IMR-90 (cell line): ENCODE results near the gene MYBPH. TPM values are rescaled to one million over a fixed set of nuclear protein-coding genes. Genes with fewer than 3 reads are reported as not detected.

Experiments used
- ATAC-seq: fragments of 200-7000 bp; cut with Tn5 transposase; 2 replicates; pipeline ENCODE4 v1.9.1; 2020; ENCODE audit warnings: low read depth, mild to moderate bottlenecking, moderate library complexity
- BruUV-seq: library from RNA; stranded (reverse); fragments of 400-500 nt; replicated peaks from 2 replicates; lab custom pipeline; 2021; lab: Mats Ljungman, UMichigan
- CTCF ChIA-PET: fragments of 300-600 bp; formaldehyde crosslinking; extraction: SDS; loops from one replicate; lab custom pipeline; 2021; ENCODE audit warnings: antibody characterized with exemption; lab: Yijun Ruan, JAX
- POLR2A ChIA-PET: fragments of 300-600 bp; sonication (Branson Sonifier 250); formaldehyde crosslinking; loops from one replicate; lab custom pipeline; 2022; ENCODE audit warnings: antibody characterized with exemption; ENCODE audit not compliant: unreplicated experiment; lab: Charles Lee
- DNase-seq: peaks from one replicate; pipeline ENCODE4 v3.0.0; 2013
- H2AFZ ChIP-seq: replicated peaks from 2 replicates; pipeline ENCODE3; 2013; ENCODE audit warnings: low read length, mild to moderate bottlenecking; ENCODE audit not compliant: poor library complexity
- H2AK5ac ChIP-seq: 2 replicates; pipeline ENCODE4 v1.6.1; 2013; ENCODE audit warnings: low read depth, low read length, inconsistent platforms
- H2AK9ac ChIP-seq: replicated peaks from 2 replicates; pipeline ENCODE3; 2013; ENCODE audit warnings: mild to moderate bottlenecking, low read depth, low read length, moderate library complexity; ENCODE audit not compliant: poor library complexity
- H2BK120ac ChIP-seq: 2 replicates; pipeline ENCODE4 v1.6.1; 2013; ENCODE audit warnings: low read depth, low read length, inconsistent platforms
- H2BK15ac ChIP-seq: 3 replicates; pipeline ENCODE4 v1.6.1; 2013; ENCODE audit warnings: low read depth, low read length, inconsistent platforms
- H2BK20ac ChIP-seq: 2 replicates; pipeline ENCODE4 v1.6.1; 2013; ENCODE audit warnings: low read depth, mild to moderate bottlenecking, inconsistent platforms, low read length, moderate library complexity
- H2BK5ac ChIP-seq: 2 replicates; pipeline ENCODE4 v1.6.1; 2013; ENCODE audit warnings: mild to moderate bottlenecking, low read depth, low read length, inconsistent platforms; ENCODE audit not compliant: poor library complexity, severe bottlenecking
- H3K14ac ChIP-seq: replicated peaks from 2 replicates; pipeline ENCODE4 v1.6.1; 2013; ENCODE audit warnings: low read depth, low read length, inconsistent platforms
- H3K18ac ChIP-seq: 2 replicates; pipeline ENCODE4 v1.6.1; 2013; ENCODE audit warnings: low read depth, low read length, control low read depth
- H3K23ac ChIP-seq: 2 replicates; pipeline ENCODE4 v1.6.1; 2013; ENCODE audit warnings: low read depth, low read length, inconsistent platforms
- H3K27ac ChIP-seq: 2 replicates; pipeline ENCODE4 v1.5.1; 2013; ENCODE audit warnings: mild to moderate bottlenecking, control low read depth, low read length; ENCODE audit not compliant: insufficient read depth
- H3K27me3 ChIP-seq: 2 replicates; pipeline ENCODE4 v1.6.1; 2013; ENCODE audit warnings: low read length; ENCODE audit not compliant: control insufficient read depth, insufficient read depth
- H3K36me3 ChIP-seq: 2 replicates; pipeline ENCODE4 v1.6.1; 2013; ENCODE audit warnings: low read length, mixed read lengths; ENCODE audit not compliant: control insufficient read depth, insufficient read depth
- H3K4ac ChIP-seq: 2 replicates; pipeline ENCODE4 v1.6.1; 2013; ENCODE audit warnings: low read depth, low read length, inconsistent platforms
- H3K4me1 ChIP-seq: 2 replicates; pipeline ENCODE4 v1.6.1; 2013; ENCODE audit warnings: low read length, mixed read lengths; ENCODE audit not compliant: control insufficient read depth, insufficient read depth
- H3K4me2 ChIP-seq: 2 replicates; pipeline ENCODE4 v1.6.1; 2013; ENCODE audit warnings: low read depth, mild to moderate bottlenecking, control low read depth, low read length, moderate library complexity
- H3K4me3 ChIP-seq: 2 replicates; pipeline ENCODE4 v1.5.1; 2013; ENCODE audit warnings: low read depth, mild to moderate bottlenecking, control low read depth, low read length, moderate library complexity; ENCODE audit not compliant: insufficient read depth
- H3K56ac ChIP-seq: 2 replicates; pipeline ENCODE4 v1.6.1; 2013; ENCODE audit warnings: low read length, inconsistent platforms; ENCODE audit not compliant: insufficient read depth; ENCODE audit errors: extremely low read depth
- H3K79me1 ChIP-seq, 2 experiments: 2 replicates each; pipeline ENCODE4 v1.6.1; 2013; ENCODE audit warnings: low read length in 2 of 2, inconsistent platforms in 1 of 2, low read depth in 1 of 2
- H3K9ac ChIP-seq: 2 replicates; pipeline ENCODE4 v1.6.1; 2013; ENCODE audit warnings: low read depth, low read length, control low read depth
- H3K9me1 ChIP-seq: 2 replicates; pipeline ENCODE4 v1.6.1; 2013; ENCODE audit warnings: low read length, inconsistent platforms; ENCODE audit not compliant: insufficient read depth
- H3K9me3 ChIP-seq: 2 replicates; pipeline ENCODE4 v1.6.1; 2013; ENCODE audit warnings: low read length; ENCODE audit not compliant: control insufficient read depth, insufficient read depth
- H4K20me1 ChIP-seq: 2 replicates; pipeline ENCODE4 v1.6.1; 2013; ENCODE audit warnings: low read length, inconsistent platforms; ENCODE audit not compliant: insufficient read depth
- H4K5ac ChIP-seq: 2 replicates; pipeline ENCODE4 v1.6.1; 2013; ENCODE audit warnings: mild to moderate bottlenecking, low read depth, low read length, control low read depth
- H4K8ac ChIP-seq, 2 experiments: 2 replicates each; pipeline ENCODE4 v1.6.1; 2013; ENCODE audit warnings: low read depth in 2 of 2, low read length in 2 of 2, control low read depth in 1 of 2, inconsistent platforms in 1 of 2
- H4K91ac ChIP-seq: 2 replicates; pipeline ENCODE4 v1.6.1; 2013; ENCODE audit warnings: low read depth, low read length, inconsistent platforms; ENCODE audit not compliant: insufficient read depth
- BHLHE40 ChIP-seq: fragments of 150-350 bp; IDR thresholded peaks from 2 replicates; pipeline ENCODE4 v1.6.1; 2016; ENCODE audit warnings: mild to moderate bottlenecking, low read depth, low read length
- CEBPB ChIP-seq: IDR thresholded peaks from 2 replicates; pipeline ENCODE4 v1.6.1; 2012; ENCODE audit warnings: low read depth, low read length, improper control_type of control experiment
- FOS ChIP-seq: fragments of 150-350 bp; IDR thresholded peaks from 2 replicates; pipeline ENCODE4 v1.6.1; 2016; ENCODE audit warnings: low read depth, low read length
- MAFK ChIP-seq: IDR thresholded peaks from 2 replicates; pipeline ENCODE4 v1.6.1; 2012; ENCODE audit warnings: low read depth, low read length, improper control_type of control experiment
- MAZ ChIP-seq: IDR thresholded peaks from 2 replicates; pipeline ENCODE4 v1.6.1; 2012; ENCODE audit warnings: low read depth, mild to moderate bottlenecking, low read length, improper control_type of control experiment, moderate library complexity, borderline replicate concordance
- MXI1 ChIP-seq: IDR thresholded peaks from 2 replicates; pipeline ENCODE4 v1.6.1; 2012; ENCODE audit warnings: low read depth, mild to moderate bottlenecking, low read length, moderate library complexity, borderline replicate concordance
- NFE2L2 ChIP-seq: fragments of 150-350 bp; IDR thresholded peaks from 2 replicates; pipeline ENCODE4 v1.6.1; 2016; ENCODE audit warnings: low read depth, mild to moderate bottlenecking, low read length
- POLR2A ChIP-seq: IDR thresholded peaks from 2 replicates; pipeline ENCODE4 v1.6.1; 2012; ENCODE audit warnings: mild to moderate bottlenecking, low read depth, low read length
- RAD21 ChIP-seq: IDR thresholded peaks from 2 replicates; pipeline ENCODE4 v1.6.1; 2012; ENCODE audit warnings: low read length, improper control_type of control experiment
- RFX5 ChIP-seq: IDR thresholded peaks from 2 replicates; pipeline ENCODE4 v1.8.0; 2012; ENCODE audit warnings: low read depth, mild to moderate bottlenecking, low read length, moderate library complexity
- SMC3 ChIP-seq: fragments of 150-350 bp; IDR thresholded peaks from 2 replicates; pipeline ENCODE4 v1.6.1; 2016; ENCODE audit warnings: low read depth, mild to moderate bottlenecking, antibody characterized with exemption, low read length, moderate library complexity
- WGBS, 2 experiments: methylation state at CpG; one replicate each; pipeline versions ENCODE4 v1.1.5 to v1.1.7; 2013; ENCODE audit warnings: missing lambda C conversion rate in 2 of 2; ENCODE audit not compliant: insufficient read length in 1 of 2; ENCODE audit errors: extremely low coverage in 2 of 2; 5-methylcytosine and 5-hydroxymethylcytosine counted together
- dilution Hi-C: fragments of 300-500 bp; cut with HindIII; formaldehyde crosslinking; loops from one replicate; pipeline ENCODE4 v1.14.3; 2018; ENCODE audit warnings: low sequenced_read_pairs; ENCODE audit not compliant: unreplicated experiment
- in situ Hi-C: fragments of 300-500 bp; cut with MboI; formaldehyde crosslinking; loops from 3 replicates; pipeline ENCODE4 v1.14.3; 2019; ENCODE audit warnings: low sequenced_read_pairs, inconsistent platforms, mixed read lengths
- intact Hi-C: fragments of 100-400 bp; cut with micrococcal nuclease; formaldehyde crosslinking; loops from 2 replicates; pipeline ENCODE4 v1.10.0; 2022
- polyA plus RNA-seq, 3 experiments: library from polyadenylated mRNA; depleted of rRNA; stranded (reverse); fragments of >200 nt; gene quantifications; 2 replicates each; pipeline ENCODE4 v1.2.3, GENCODE V29; 2012; ENCODE audit warnings: low replicate concordance in 1 of 3
- total RNA-seq: library from RNA; depleted of rRNA; stranded (reverse); fragments of >200 nt; gene quantifications from 2 replicates; pipeline ENCODE4 v1.2.3, GENCODE V29; 2012
- TF ChIP-seq, protein P1 (sequence below): fragments of 150-350 bp; IDR thresholded peaks from 2 replicates; pipeline ENCODE4 v1.6.1; 2017; ENCODE audit warnings: mild to moderate bottlenecking, antibody characterized with exemption, low read length, low read depth
- TF ChIP-seq, protein P2 (sequence below): fragments of 150-350 bp; IDR thresholded peaks from 2 replicates; pipeline ENCODE4 v1.6.1; 2016; ENCODE audit warnings: low read depth, mild to moderate bottlenecking, low read length, moderate library complexity, borderline replicate concordance
- TF ChIP-seq, protein P3 (sequence below): conservative IDR thresholded peaks from 2 replicates; pipeline ENCODE4 v1.5.1; 2012; ENCODE audit warnings: mild to moderate bottlenecking, low read depth, low read length, improper control_type of control experiment

MYBPH gene
- total and polyA plus RNA-seq, 2 of the 4 experiments (the other 2 are of a cell fraction), result not detected

DNA sequence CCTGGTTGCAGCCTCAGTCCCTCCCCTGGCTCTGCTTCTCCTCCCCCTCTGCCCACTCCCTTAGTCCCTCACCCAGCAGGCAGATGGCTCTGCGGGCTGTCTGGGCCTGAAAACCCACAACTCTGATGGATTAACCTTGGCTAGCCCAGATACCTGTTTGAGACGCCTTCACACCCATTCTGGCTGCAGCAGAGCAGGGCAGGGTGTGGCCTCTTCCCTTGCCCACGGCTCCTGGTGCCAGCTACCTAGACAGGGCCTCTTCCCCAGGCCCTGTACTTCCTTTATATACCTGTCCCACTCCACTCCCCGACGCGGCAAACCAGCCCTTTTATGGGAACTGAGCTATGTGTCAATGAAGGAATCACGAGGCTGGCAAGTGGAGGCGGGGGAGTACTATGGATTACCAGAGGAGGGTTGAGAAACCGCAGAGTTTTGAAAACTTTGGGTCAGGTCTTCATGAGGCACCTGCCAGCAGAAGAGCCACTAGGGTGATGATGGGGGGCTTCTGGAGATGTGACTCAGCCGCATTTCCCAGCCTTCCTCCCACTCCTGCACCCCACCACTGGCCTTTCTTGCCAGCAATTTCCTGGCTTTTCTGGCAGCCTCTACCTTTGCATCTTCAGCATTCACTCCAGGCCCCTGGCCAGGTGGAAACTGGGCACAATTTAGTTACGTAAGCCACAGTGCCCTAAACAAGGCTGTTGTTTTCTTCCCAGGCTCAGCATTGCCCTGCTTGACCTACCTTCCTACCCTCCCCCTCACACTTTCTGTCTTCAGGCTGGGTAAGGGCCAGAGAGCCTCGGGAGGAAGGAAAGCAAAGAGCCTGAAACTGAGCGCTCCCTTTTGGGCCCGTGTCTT is 11.0 kb upstream of the MYBPH start, which contains the start of gene CHI3L1:
CHI3L1 (minus strand) TSS at position 259 of the 858 bp plus-strand sequence; CDS start at position 178, 81 bp downstream.
- H3K27me3 ChIP-seq, result peaks cover 20% of the 10 kb centered on the region
- CTCF ChIA-PET, result interaction anchor here (0.8 kb wide), 1 partner anchor 15 kb away, joined by 4 read pairs; no protein-coding TSS in a partner anchor
- no peak within 1 kb of the TSS; the same call in 1 of the 2 replicates for H2AK5ac ChIP-seq
- H3K9me1 ChIP-seq, result no peaks in the 10 kb centered on the region
- H3K4me1 ChIP-seq, result peaks cover 3% of the 10 kb centered on the region; the same call in 1 of the 2 replicates
- H2BK15ac ChIP-seq, result no peak within 1 kb of the TSS
- H3K4me2 ChIP-seq, result no peak within 1 kb of the TSS
- intact Hi-C loops (no loop called here), in situ Hi-C loops (no loop called here), dilution Hi-C loops (no loop called here)
- H2BK20ac ChIP-seq, result no peak within 1 kb of the TSS
- H3K4me3 ChIP-seq, result no peak within 1 kb of the TSS
- no peak within 1 kb of the TSS for H3K23ac ChIP-seq
- no peak within 1 kb of the TSS for H3K4ac ChIP-seq
- no peak within 1 kb of the TSS for H4K91ac ChIP-seq
- H3K9ac ChIP-seq, result no peak within 1 kb of the TSS; the same call in 1 of the 2 replicates
- H3K79me1 ChIP-seq, result no peaks in the 10 kb centered on the region
- no peak within 1 kb of the TSS for H3K27ac ChIP-seq
- H2BK120ac ChIP-seq, result no peak within 1 kb of the TSS
- H4K8ac ChIP-seq, result no peak within 1 kb of the TSS
- H3K36me3 ChIP-seq, result no peaks in the 10 kb centered on the region
- H4K5ac ChIP-seq, result no peak within 1 kb of the TSS; the same call in 1 of the 2 replicates
- no peaks in the 10 kb centered on the region for H3K9me3 ChIP-seq
- H2BK5ac ChIP-seq, result no peak within 1 kb of the TSS
- H3K14ac ChIP-seq, result no peak within 1 kb of the TSS
- H3K18ac ChIP-seq, result no peak within 1 kb of the TSS; the same call in 1 of the 2 replicates
- no TSS peak for BruUV-seq
- no peaks in the 10 kb centered on the region for H4K20me1 ChIP-seq
- H2AFZ ChIP-seq, result no peak within 1 kb of the TSS
- ATAC-seq, result no peak; the same call in 1 of the 2 replicates
- POLR2A ChIA-PET, result no interaction called here
- 60% methylated on average over 2 of the region's 14 CpGs; no CpG with 5 or more reads in 1 of the 2 experiments for WGBS, 2 experiments
- H3K56ac ChIP-seq, result no peak within 1 kb of the TSS
- peak within 1 kb of the TSS; percentile 39 for H2AK9ac ChIP-seq
- DNase-seq, result no peak
- TF ChIP-seq SMC3 (no peak), CEBPB (no peak), POLR2A (no peak), MAZ (no peak), RFX5 (no peak), FOS (no peak), NFE2L2 (no peak), BHLHE40 (no peak), MXI1 (no peak), RAD21 (no peak), MAFK (no peak)
- TF ChIP-seq, protein P1, sequence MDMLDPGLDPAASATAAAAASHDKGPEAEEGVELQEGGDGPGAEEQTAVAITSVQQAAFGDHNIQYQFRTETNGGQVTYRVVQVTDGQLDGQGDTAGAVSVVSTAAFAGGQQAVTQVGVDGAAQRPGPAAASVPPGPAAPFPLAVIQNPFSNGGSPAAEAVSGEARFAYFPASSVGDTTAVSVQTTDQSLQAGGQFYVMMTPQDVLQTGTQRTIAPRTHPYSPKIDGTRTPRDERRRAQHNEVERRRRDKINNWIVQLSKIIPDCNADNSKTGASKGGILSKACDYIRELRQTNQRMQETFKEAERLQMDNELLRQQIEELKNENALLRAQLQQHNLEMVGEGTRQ, result no peak
- TF ChIP-seq, protein P2, sequence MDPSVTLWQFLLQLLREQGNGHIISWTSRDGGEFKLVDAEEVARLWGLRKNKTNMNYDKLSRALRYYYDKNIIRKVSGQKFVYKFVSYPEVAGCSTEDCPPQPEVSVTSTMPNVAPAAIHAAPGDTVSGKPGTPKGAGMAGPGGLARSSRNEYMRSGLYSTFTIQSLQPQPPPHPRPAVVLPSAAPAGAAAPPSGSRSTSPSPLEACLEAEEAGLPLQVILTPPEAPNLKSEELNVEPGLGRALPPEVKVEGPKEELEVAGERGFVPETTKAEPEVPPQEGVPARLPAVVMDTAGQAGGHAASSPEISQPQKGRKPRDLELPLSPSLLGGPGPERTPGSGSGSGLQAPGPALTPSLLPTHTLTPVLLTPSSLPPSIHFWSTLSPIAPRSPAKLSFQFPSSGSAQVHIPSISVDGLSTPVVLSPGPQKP, result no peak
- TF ChIP-seq, protein P3, sequence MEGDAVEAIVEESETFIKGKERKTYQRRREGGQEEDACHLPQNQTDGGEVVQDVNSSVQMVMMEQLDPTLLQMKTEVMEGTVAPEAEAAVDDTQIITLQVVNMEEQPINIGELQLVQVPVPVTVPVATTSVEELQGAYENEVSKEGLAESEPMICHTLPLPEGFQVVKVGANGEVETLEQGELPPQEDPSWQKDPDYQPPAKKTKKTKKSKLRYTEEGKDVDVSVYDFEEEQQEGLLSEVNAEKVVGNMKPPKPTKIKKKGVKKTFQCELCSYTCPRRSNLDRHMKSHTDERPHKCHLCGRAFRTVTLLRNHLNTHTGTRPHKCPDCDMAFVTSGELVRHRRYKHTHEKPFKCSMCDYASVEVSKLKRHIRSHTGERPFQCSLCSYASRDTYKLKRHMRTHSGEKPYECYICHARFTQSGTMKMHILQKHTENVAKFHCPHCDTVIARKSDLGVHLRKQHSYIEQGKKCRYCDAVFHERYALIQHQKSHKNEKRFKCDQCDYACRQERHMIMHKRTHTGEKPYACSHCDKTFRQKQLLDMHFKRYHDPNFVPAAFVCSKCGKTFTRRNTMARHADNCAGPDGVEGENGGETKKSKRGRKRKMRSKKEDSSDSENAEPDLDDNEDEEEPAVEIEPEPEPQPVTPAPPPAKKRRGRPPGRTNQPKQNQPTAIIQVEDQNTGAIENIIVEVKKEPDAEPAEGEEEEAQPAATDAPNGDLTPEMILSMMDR, result no peak
